ENCODE data around the gene CACTIN.

- TF ChIP-seq, protein P1, sequence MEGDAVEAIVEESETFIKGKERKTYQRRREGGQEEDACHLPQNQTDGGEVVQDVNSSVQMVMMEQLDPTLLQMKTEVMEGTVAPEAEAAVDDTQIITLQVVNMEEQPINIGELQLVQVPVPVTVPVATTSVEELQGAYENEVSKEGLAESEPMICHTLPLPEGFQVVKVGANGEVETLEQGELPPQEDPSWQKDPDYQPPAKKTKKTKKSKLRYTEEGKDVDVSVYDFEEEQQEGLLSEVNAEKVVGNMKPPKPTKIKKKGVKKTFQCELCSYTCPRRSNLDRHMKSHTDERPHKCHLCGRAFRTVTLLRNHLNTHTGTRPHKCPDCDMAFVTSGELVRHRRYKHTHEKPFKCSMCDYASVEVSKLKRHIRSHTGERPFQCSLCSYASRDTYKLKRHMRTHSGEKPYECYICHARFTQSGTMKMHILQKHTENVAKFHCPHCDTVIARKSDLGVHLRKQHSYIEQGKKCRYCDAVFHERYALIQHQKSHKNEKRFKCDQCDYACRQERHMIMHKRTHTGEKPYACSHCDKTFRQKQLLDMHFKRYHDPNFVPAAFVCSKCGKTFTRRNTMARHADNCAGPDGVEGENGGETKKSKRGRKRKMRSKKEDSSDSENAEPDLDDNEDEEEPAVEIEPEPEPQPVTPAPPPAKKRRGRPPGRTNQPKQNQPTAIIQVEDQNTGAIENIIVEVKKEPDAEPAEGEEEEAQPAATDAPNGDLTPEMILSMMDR (IDR thresholded peaks at IDR 0.05; ENCODE audit: low read length): no peak
- TF ChIP-seq EZH2 (IDR thresholded peaks at IDR 0.05; ENCODE audit: borderline replicate concordance, low read length): no peak
Observed at GRCh38 chr19:3636506-3636905, 9.9 kb upstream of the CACTIN start.

Measured in OCI-LY1 (cell line).